H1 (cell line): ENCODE results near the gene SMIM1. TPM values are rescaled to one million over a fixed set of nuclear protein-coding genes. Genes with fewer than 3 reads are reported as not detected.

Experiments used
- CTCF ChIA-PET: fragments of 300-600 bp; sonication (Branson Sonifier 250); formaldehyde crosslinking; loops from one replicate; lab custom pipeline; 2021; ENCODE audit not compliant: partially characterized antibody; lab: Charles Lee
- POLR2A ChIA-PET: fragments of 300-600 bp; sonication (Branson Sonifier 250); formaldehyde crosslinking; loops from one replicate; lab custom pipeline; 2021; ENCODE audit warnings: inconsistent platforms; ENCODE audit not compliant: partially characterized antibody; lab: Charles Lee
- DNase-seq, 2 experiments: peaks; one replicate each; pipeline versions ENCODE4 v3.0.0 to v3.0.0-alpha.2; 2010 to 2022; ENCODE audit warnings: low spot score in 2 of 2, low read depth in 1 of 2, mixed read lengths in 1 of 2
- FAIRE-seq: peaks from 2 replicates; lab custom pipeline; 2011; peaks lifted over from hg19 to GRCh38; lab: Jason Lieb, UNC
- H2AFZ ChIP-seq: 2 replicates; pipeline ENCODE4 v1.8.1; 2012; ENCODE audit warnings: low read length, inconsistent platforms
- H2AK5ac ChIP-seq: 2 replicates; pipeline ENCODE4 v1.6.1; 2013; ENCODE audit warnings: low read depth, low read length
- H2BK120ac ChIP-seq: replicated peaks from 2 replicates; pipeline ENCODE3; 2013; ENCODE audit warnings: low read depth, low read length, inconsistent platforms
- H2BK12ac ChIP-seq: 2 replicates; pipeline ENCODE4 v1.6.1; 2013; ENCODE audit warnings: low read depth, low read length
- H2BK15ac ChIP-seq: 2 replicates; pipeline ENCODE4 v1.6.1; 2013; ENCODE audit warnings: low read length
- H2BK20ac ChIP-seq: 2 replicates; pipeline ENCODE4 v1.6.1; 2013; ENCODE audit warnings: low read length
- H2BK5ac ChIP-seq: 2 replicates; pipeline ENCODE4 v1.6.1; 2013; ENCODE audit warnings: low read depth, low read length
- H3K14ac ChIP-seq: 2 replicates; pipeline ENCODE4 v1.6.1; 2013; ENCODE audit warnings: inconsistent platforms; ENCODE audit not compliant: insufficient read length
- H3K18ac ChIP-seq: 2 replicates; pipeline ENCODE4 v1.6.1; 2013; ENCODE audit warnings: low read length; ENCODE audit errors: extremely low read depth
- H3K23ac ChIP-seq: 2 replicates; pipeline ENCODE4 v1.6.1; 2013; ENCODE audit warnings: inconsistent platforms; ENCODE audit not compliant: insufficient read length
- H3K23me2 ChIP-seq: 2 replicates; pipeline ENCODE4 v1.6.1; 2013; ENCODE audit warnings: low read depth, low read length
- H3K27ac ChIP-seq: 2 replicates; pipeline ENCODE4 v1.6.1; 2011; ENCODE audit warnings: low read depth, low read length, inconsistent platforms
- H3K27me3 ChIP-seq, 4 experiments: replicated peaks in 1 of 4; 1 replicate in 1 of 4; 2 replicates in 3 of 4; pipeline versions ENCODE4 v1.6.1 to v1.8.1; 2011 to 2013; ENCODE audit warnings: low read length in 3 of 4, mild to moderate bottlenecking in 3 of 4, inconsistent platforms in 2 of 4, mixed read lengths in 2 of 4, moderate library complexity in 1 of 4; ENCODE audit not compliant: control insufficient read depth in 3 of 4, insufficient read depth in 3 of 4; ENCODE audit errors: extremely low read depth in 1 of 4
- H3K36me3 ChIP-seq, 4 experiments: 2 replicates each; pipeline versions ENCODE4 v1.6.1 to v1.8.1; 2011 to 2013; ENCODE audit warnings: mild to moderate bottlenecking in 4 of 4, low read length in 3 of 4, moderate library complexity in 2 of 4, control low read depth in 1 of 4, inconsistent platforms in 1 of 4; ENCODE audit not compliant: insufficient read depth in 4 of 4, control insufficient read depth in 2 of 4
- H3K4ac ChIP-seq: replicated peaks from 2 replicates; pipeline ENCODE3; 2013; ENCODE audit warnings: low read length, low read depth, mixed read lengths, inconsistent platforms; ENCODE audit not compliant: insufficient read length
- H3K4me1 ChIP-seq, 4 experiments: replicated peaks in 1 of 4; 1 replicate in 1 of 4; 2 replicates in 3 of 4; pipeline versions ENCODE4 v1.6.1 to v1.8.1; 2011 to 2013; ENCODE audit warnings: low read length in 3 of 4, inconsistent platforms in 2 of 4, mixed read lengths in 1 of 4; ENCODE audit not compliant: insufficient read depth in 4 of 4, control insufficient read depth in 3 of 4
- H3K4me2 ChIP-seq, 2 experiments: 2 replicates each; pipeline versions ENCODE4 v1.6.1 to v1.8.1; 2011 to 2013; ENCODE audit warnings: low read depth in 2 of 2, low read length in 2 of 2, control low read depth in 1 of 2, inconsistent platforms in 1 of 2, mild to moderate bottlenecking in 1 of 2; ENCODE audit not compliant: insufficient read depth in 1 of 2
- H3K4me3 ChIP-seq, 4 experiments: fragments of 200-600, 300-600 bp in 1 of 4; sonication (generic), shearing (Covaris generic), sonication (Bioruptor Twin) in 1 of 4; 2 replicates each; pipeline versions ENCODE4 v1.5.1 to v1.8.1; 2011 to 2016; ENCODE audit warnings: low read length in 4 of 4, low read depth in 3 of 4, control low read depth in 2 of 4, inconsistent platforms in 2 of 4, mild to moderate bottlenecking in 2 of 4, mixed read lengths in 1 of 4, moderate library complexity in 1 of 4; ENCODE audit not compliant: insufficient read depth in 2 of 4; ENCODE audit errors: extremely low read depth in 1 of 4
- H3K56ac ChIP-seq: replicated peaks from 2 replicates; pipeline ENCODE3; 2013; ENCODE audit warnings: low read depth, mild to moderate bottlenecking, mixed read lengths, low read length, inconsistent platforms; ENCODE audit not compliant: insufficient read length
- H3K79me1 ChIP-seq: 2 replicates; pipeline ENCODE4 v1.6.1; 2013; ENCODE audit warnings: low read depth, low read length, control low read depth
- H3K79me2 ChIP-seq, 2 experiments: 2 replicates each; pipeline versions ENCODE4 v1.6.1 to v1.8.1; 2012 to 2013; ENCODE audit warnings: low read length in 2 of 2, mild to moderate bottlenecking in 2 of 2, inconsistent platforms in 1 of 2; ENCODE audit not compliant: insufficient read depth in 2 of 2, control insufficient read depth in 1 of 2
- H3K9ac ChIP-seq, 4 experiments: replicated peaks in 1 of 4; 1 replicate in 1 of 4; 2 replicates in 3 of 4; pipeline versions ENCODE4 v1.6.1 to v1.8.1; 2011 to 2013; ENCODE audit warnings: low read depth in 3 of 4, low read length in 3 of 4, control low read depth in 2 of 4, mild to moderate bottlenecking in 2 of 4, moderate library complexity in 2 of 4, inconsistent platforms in 1 of 4; ENCODE audit errors: extremely low read depth in 1 of 4
- H3K9me3 ChIP-seq, 2 experiments: 2 replicates each; pipeline versions ENCODE4 v1.6.1 to v1.8.1; 2012 to 2013; ENCODE audit warnings: mild to moderate bottlenecking in 2 of 2, moderate library complexity in 2 of 2, control low read depth in 1 of 2, inconsistent platforms in 1 of 2, low read depth in 1 of 2, low read length in 1 of 2, mixed read lengths in 1 of 2; ENCODE audit not compliant: insufficient read depth in 2 of 2
- H4K20me1 ChIP-seq, 2 experiments: replicated peaks in 1 of 2; 2 replicates each; pipeline versions ENCODE3 to v1.8.1; 2011 to 2013; ENCODE audit warnings: inconsistent platforms in 2 of 2, low read length in 2 of 2, mild to moderate bottlenecking in 1 of 2; ENCODE audit not compliant: insufficient read depth in 2 of 2, control insufficient read depth in 1 of 2
- H4K5ac ChIP-seq: 2 replicates; pipeline ENCODE4 v1.6.1; 2013; ENCODE audit warnings: low read length, low read depth, mixed read lengths, inconsistent platforms; ENCODE audit not compliant: insufficient read length
- H4K8ac ChIP-seq: 2 replicates; pipeline ENCODE4 v1.8.0; 2013; ENCODE audit warnings: mild to moderate bottlenecking, moderate library complexity, low read length, inconsistent platforms; ENCODE audit not compliant: insufficient read depth; ENCODE audit errors: extremely low read depth
- H4K91ac ChIP-seq: replicated peaks from 2 replicates; pipeline ENCODE3; 2013; ENCODE audit warnings: low read length, mixed read lengths, inconsistent platforms; ENCODE audit not compliant: insufficient read length
- CHD2 ChIP-seq: IDR thresholded peaks from 2 replicates; pipeline ENCODE4 v1.6.1; 2012; ENCODE audit warnings: low read length, improper control_type of control experiment
- HDAC2 ChIP-seq, 2 experiments: fragments of 300-600 bp in 1 of 2; sonication (generic) in 1 of 2; IDR thresholded peaks; 2 replicates each; pipeline ENCODE4 v1.6.1; 2011 to 2012; ENCODE audit warnings: low read depth in 2 of 2, low read length in 2 of 2, mild to moderate bottlenecking in 2 of 2, moderate library complexity in 2 of 2, borderline replicate concordance in 1 of 2, inconsistent platforms in 1 of 2
- JUN ChIP-seq: IDR thresholded peaks from 2 replicates; pipeline ENCODE4 v1.6.1; 2011; ENCODE audit warnings: low read depth, mild to moderate bottlenecking, improper control_type of control experiment, low read length
- POU5F1 ChIP-seq: IDR thresholded peaks from 2 replicates; pipeline ENCODE4 v1.6.1; 2011; ENCODE audit warnings: low read depth, mild to moderate bottlenecking, low read length, moderate library complexity
- TEAD4 ChIP-seq: IDR thresholded peaks from 2 replicates; pipeline ENCODE4 v1.6.1; 2012; ENCODE audit warnings: low read depth, low read length, inconsistent platforms, mixed read lengths
- WGBS, 2 experiments: shearing (Covaris generic) in 1 of 2; methylation state at CpG; one replicate each; pipeline versions ENCODE4 v1.1.6 to v1.1.7; 2013 to 2015; ENCODE audit warnings: low lambda C conversion rate in 2 of 2, mixed read lengths in 2 of 2, inconsistent platforms in 1 of 2, low coverage in 1 of 2, missing lambda C conversion rate in 1 of 2; ENCODE audit not compliant: insufficient replicate concordance in 2 of 2, insufficient coverage in 1 of 2, insufficient read length in 1 of 2; ENCODE audit errors: extremely low coverage in 1 of 2, missing lambda C conversion rate in 1 of 2; 5-methylcytosine and 5-hydroxymethylcytosine counted together
- polyA plus RNA-seq, 7 experiments: library from polyadenylated mRNA; depleted of rRNA in 3 of 7; stranded (reverse) in 5 of 7; unstranded in 2 of 7; fragments of >200 nt in 5 of 7; fragments of 200-250 nt in 2 of 7; gene quantifications; 1 replicate in 5 of 7; 2 replicates in 1 of 7; 4 replicates in 1 of 7; pipeline versions ENCODE4 v1.2.1 to v1.2.3, GENCODE V29; 2011 to 2013; ENCODE audit warnings: missing spikeins in 2 of 7, mixed read lengths in 2 of 7
- total RNA-seq: library from RNA; stranded (reverse); fragmentation: NEBNext Ultra II Directional; extraction: Animal tissue kit (Norgen Biotek cat#: 25700); gene quantifications from 2 replicates; pipeline ENCODE4 v1.2.1, GENCODE V29; 2021

Gene SMIM1
- total and polyA plus RNA-seq, 2 of the 8 experiments (the other 6 are each of a cell fraction or from before 2014, with no cell fraction given), result 7.7 to 9.7 TPM

DNA sequence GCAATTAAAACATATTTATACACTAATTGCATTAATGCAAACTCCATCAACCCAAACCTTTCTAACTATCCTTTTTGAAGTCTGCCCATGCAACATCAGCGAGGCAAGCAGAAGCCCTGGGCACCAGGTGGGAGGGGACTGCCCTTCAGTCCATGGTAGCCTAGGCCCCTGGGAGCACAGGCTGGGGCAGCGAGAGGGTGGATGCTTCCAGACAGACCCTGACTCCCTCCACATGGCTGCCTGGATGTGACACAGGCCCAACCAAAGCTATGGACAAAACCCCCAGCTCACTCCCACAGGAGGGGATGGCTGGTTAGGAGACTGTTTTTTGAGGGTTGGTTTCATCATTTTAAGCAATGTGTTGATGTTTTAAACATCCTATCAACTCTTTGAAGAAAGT, 41.5 kb downstream of the SMIM1 start:
- H2AK5ac ChIP-seq, result no peak overlapping the region
- no peaks in the 10 kb centered on the region for H3K27me3 ChIP-seq
- no peak overlapping the region for H3K4ac ChIP-seq
- H2AFZ ChIP-seq, result no peak overlapping the region
- H2BK20ac ChIP-seq, result no peak overlapping the region
- no peak overlapping the region for H3K9ac ChIP-seq
- H3K36me3 ChIP-seq, result no peaks in the 10 kb centered on the region; a peak in 1 of 8 replicates
- no peak overlapping the region for H2BK5ac ChIP-seq
- no peak overlapping the region for H2BK120ac ChIP-seq
- no peaks in the 10 kb centered on the region for H4K20me1 ChIP-seq
- FAIRE-seq (no peak), DNase-seq (no peak)
- CTCF ChIA-PET, result interaction anchor here (1.7 kb wide), 1 partner anchor 12 kb away, joined by 5 read pairs; no protein-coding TSS in a partner anchor
- no peak overlapping the region for H4K5ac ChIP-seq
- no peak overlapping the region for H2BK15ac ChIP-seq
- no peak overlapping the region for H3K56ac ChIP-seq
- H3K79me1 ChIP-seq, result no peaks in the 10 kb centered on the region
- H4K91ac ChIP-seq, result no peak overlapping the region
- no peak overlapping the region for H3K14ac ChIP-seq
- WGBS, 2 experiments, result 94% methylated on average over 2 of the region's 2 CpGs; no CpG with 5 or more reads in 1 of the 2 experiments
- TF ChIP-seq TEAD4 (no peak), HDAC2 (IDR thresholded peaks at IDR 0.05; ENCODE audit: borderline replicate concordance in 1 of 2, low read depth in 2 of 2, low read length in 2 of 2) (no peak), CHD2 (no peak), JUN (no peak), POU5F1 (no peak)
- no peak overlapping the region for H3K18ac ChIP-seq
- H3K9me3 ChIP-seq, result peaks cover 0 to 2% of the 10 kb centered on the region in 2 experiments; a peak in 1 of 4 replicates
- no peaks in the 10 kb centered on the region for H3K23me2 ChIP-seq
- no peaks in the 10 kb centered on the region for H3K79me2 ChIP-seq
- H3K4me2 ChIP-seq, result no peak overlapping the region
- no peak overlapping the region for H3K4me3 ChIP-seq
- H3K23ac ChIP-seq, result no peak overlapping the region
- no peak overlapping the region for H4K8ac ChIP-seq
- no peak overlapping the region for H2BK12ac ChIP-seq
- no peak overlapping the region for H3K27ac ChIP-seq
- peaks cover 0 to 5% (median 0%) of the 10 kb centered on the region in 4 experiments; a peak in 1 of 7 replicates for H3K4me1 ChIP-seq
- POLR2A ChIA-PET, result no interaction called here
